Kidney (tissue), 14 donors: Measurements from ENCODE around the gene ME1. TPM values are rescaled to one million over a fixed set of nuclear protein-coding genes. Genes with fewer than 3 reads are reported as not detected.

Source experiments
- DNase-seq, 5 donors: peaks; one replicate each; pipeline ENCODE4 v3.0.0-alpha.2; 2013 to 2020
- FAIRE-seq: peaks from 2 replicates; lab custom pipeline; 2012; peaks lifted over from hg19 to GRCh38; lab: Jason Lieb, UNC
- H3K27ac ChIP-seq, 2 donors: one replicate each; pipeline ENCODE4 v1.7.0; 2013; ENCODE audit warnings: low read depth in 2 of 2, low read length in 2 of 2, inconsistent platforms in 1 of 2
- H3K27me3 ChIP-seq: one replicate; pipeline ENCODE4 v1.7.1; 2013; ENCODE audit warnings: low read length, inconsistent platforms; ENCODE audit not compliant: control insufficient read depth, insufficient read depth
- H3K36me3 ChIP-seq, 3 donors: one replicate each; pipeline versions ENCODE4 v1.7.0 to v1.7.1; 2013; ENCODE audit warnings: low read length in 3 of 3, control low read depth in 1 of 3, inconsistent platforms in 1 of 3; ENCODE audit not compliant: insufficient read depth in 3 of 3, control insufficient read depth in 2 of 3
- H3K4me1 ChIP-seq, 3 donors: one replicate each; pipeline versions ENCODE4 v1.7.0 to v1.7.1; 2013; ENCODE audit warnings: low read length in 3 of 3, inconsistent platforms in 1 of 3, low read depth in 1 of 3; ENCODE audit not compliant: control insufficient read depth in 2 of 3, insufficient read depth in 2 of 3
- H3K4me3 ChIP-seq, 3 donors: one replicate each; pipeline versions ENCODE4 v1.7.0 to v1.8.1; 2013; ENCODE audit warnings: low read length in 3 of 3, control low read depth in 1 of 3, inconsistent platforms in 1 of 3
- H3K9ac ChIP-seq, 3 donors: one replicate each; pipeline versions ENCODE4 v1.7.0 to v1.7.1; 2013; ENCODE audit warnings: low read length in 3 of 3, control low read depth in 1 of 3, inconsistent platforms in 1 of 3
- H3K9me3 ChIP-seq, 3 donors: one replicate each; pipeline versions ENCODE4 v1.7.0 to v1.7.1; 2013; ENCODE audit warnings: low read length in 3 of 3, control low read depth in 1 of 3, inconsistent platforms in 1 of 3; ENCODE audit not compliant: control insufficient read depth in 2 of 3, insufficient read depth in 1 of 3
- intact Hi-C: fragments of 100-400 bp; cut with DNase I; formaldehyde crosslinking; loops from one replicate; pipeline ENCODE4 v1.11.1; 2022
- polyA plus RNA-seq: library from polyadenylated mRNA; stranded (reverse); fragments of 350-450 nt; fragmentation: Illumina TruSeq; extraction: RNeasy Lipid Tissue Mini Kit (QIAGEN cat#74804); gene quantifications from one replicate; pipeline ENCODE4 v1.2.3, GENCODE V29; 2014; ENCODE audit warnings: low read depth, low replicate concordance; ENCODE audit not compliant: insufficient read depth
- total RNA-seq: library from RNA; stranded (reverse); fragmentation: NEBNext Ultra II Directional; extraction: Animal tissue kit (Norgen Biotek cat#: 25700); gene quantifications from one replicate; pipeline ENCODE4 v1.2.1, GENCODE V29; 2021
- TF ChIP-seq, protein P1 (sequence below): IDR thresholded peaks from 3 replicates; pipeline ENCODE4 v1.5.1; 2012; ENCODE audit warnings: mild to moderate bottlenecking, moderate library complexity, borderline replicate concordance; ENCODE audit not compliant: insufficient read depth; ENCODE audit errors: extremely low read depth
- donor health status: control.
- donor health status: control.
- donor health status: control.
- donor health status: control.
- donor health status: control.
- donor health status: DM: yes; HTN: yes; CAD: no.
- donor health status: Normal renal cell carcinoma (clear cell type).

ME1 gene
- total and polyA plus RNA-seq, 2 donors from 2014 or later, result 3.3 to 5.5 TPM

DNA sequence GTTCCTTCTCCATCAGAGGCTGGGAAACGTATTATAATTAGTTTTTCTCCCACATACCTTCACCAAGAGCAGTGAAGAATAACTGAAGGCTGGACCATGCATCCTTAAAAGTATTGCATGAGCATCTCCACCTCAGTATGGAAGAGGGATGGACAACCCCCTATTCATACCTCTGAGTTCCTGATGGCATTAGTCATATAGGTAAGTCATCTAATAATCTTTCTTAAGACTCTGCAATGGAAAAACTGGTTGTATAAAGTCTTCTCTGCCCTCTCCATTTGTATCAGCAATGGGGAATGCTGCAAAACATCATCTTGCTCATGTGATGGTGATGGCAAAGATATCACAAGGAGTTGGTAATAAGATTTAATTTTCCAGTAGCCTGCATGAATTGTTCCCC, 262.3 kb downstream of the ME1 start:
- DNase-seq (no peak), FAIRE-seq (no peak)
- intact Hi-C loops, result no loop called here
- Histone ChIP-seq H3K4me1 (no peaks in the 10 kb centered on the region), H3K9me3 (no peaks in the 10 kb centered on the region), H3K27me3 (no peaks in the 10 kb centered on the region), H3K36me3 (peaks cover 14 to 57% (median 34%) of the 10 kb centered on the region in 3 donors), H3K27ac (no peak overlapping the region), H3K4me3 (no peak overlapping the region), H3K9ac (no peak overlapping the region)
- TF ChIP-seq, protein P1, sequence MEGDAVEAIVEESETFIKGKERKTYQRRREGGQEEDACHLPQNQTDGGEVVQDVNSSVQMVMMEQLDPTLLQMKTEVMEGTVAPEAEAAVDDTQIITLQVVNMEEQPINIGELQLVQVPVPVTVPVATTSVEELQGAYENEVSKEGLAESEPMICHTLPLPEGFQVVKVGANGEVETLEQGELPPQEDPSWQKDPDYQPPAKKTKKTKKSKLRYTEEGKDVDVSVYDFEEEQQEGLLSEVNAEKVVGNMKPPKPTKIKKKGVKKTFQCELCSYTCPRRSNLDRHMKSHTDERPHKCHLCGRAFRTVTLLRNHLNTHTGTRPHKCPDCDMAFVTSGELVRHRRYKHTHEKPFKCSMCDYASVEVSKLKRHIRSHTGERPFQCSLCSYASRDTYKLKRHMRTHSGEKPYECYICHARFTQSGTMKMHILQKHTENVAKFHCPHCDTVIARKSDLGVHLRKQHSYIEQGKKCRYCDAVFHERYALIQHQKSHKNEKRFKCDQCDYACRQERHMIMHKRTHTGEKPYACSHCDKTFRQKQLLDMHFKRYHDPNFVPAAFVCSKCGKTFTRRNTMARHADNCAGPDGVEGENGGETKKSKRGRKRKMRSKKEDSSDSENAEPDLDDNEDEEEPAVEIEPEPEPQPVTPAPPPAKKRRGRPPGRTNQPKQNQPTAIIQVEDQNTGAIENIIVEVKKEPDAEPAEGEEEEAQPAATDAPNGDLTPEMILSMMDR, result no peak

DNA sequence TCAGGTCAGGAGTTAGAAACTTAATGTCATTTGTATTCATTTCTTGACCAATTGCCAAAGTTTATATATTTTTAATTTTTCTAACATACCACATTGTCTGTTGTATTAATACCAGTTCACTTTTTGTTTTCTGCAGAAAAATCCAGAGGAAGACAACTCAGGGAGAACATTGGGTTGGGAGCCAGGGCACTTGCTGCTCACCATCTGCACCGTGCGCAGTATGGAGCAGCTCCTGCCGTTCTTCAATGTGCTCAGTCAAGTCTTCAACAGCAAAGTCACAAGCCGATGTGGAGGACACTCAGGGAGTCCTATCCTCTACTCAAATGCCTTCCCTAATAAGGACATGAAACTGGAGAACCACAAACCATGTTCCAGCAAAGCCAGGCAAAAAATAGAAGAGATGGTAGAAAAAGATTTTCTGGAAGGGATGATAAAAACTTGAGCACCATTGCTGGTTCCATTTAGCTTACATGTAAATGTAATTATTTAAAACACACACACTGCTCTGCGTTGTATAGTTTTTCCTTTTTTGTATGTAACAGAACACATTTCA, 263.0 kb downstream of the ME1 start:
- no peak overlapping the region for H3K9ac ChIP-seq
- DNase-seq, result no peak
- TF ChIP-seq, protein P1, result no peak
- no peaks in the 10 kb centered on the region for H3K4me1 ChIP-seq
- peaks cover 8 to 50% (median 31%) of the 10 kb centered on the region in 3 donors for H3K36me3 ChIP-seq
- FAIRE-seq, result no peak
- intact Hi-C loops, result no loop called here
- no peaks in the 10 kb centered on the region for H3K9me3 ChIP-seq
- H3K4me3 ChIP-seq, result no peak overlapping the region
- H3K27ac ChIP-seq, result no peak overlapping the region
- H3K27me3 ChIP-seq, result no peaks in the 10 kb centered on the region

Other genes with a start within 250 kb of the ME1 start
- gene PGM3, start 237.8 kb downstream of the ME1 start, total RNA-seq, result 31.8 TPM
- 10.3 TPM for gene PGM3, start 237.8 kb downstream of the ME1 start, polyA plus RNA-seq
- gene RWDD2A, start 237.7 kb downstream of the ME1 start, total RNA-seq, result 4.0 TPM
- 5.5 TPM for gene RWDD2A, start 237.7 kb downstream of the ME1 start, polyA plus RNA-seq
- gene PRSS35, start 81.5 kb upstream of the ME1 start, total RNA-seq, result 0.66 TPM
- 2.0 TPM for gene PRSS35, start 81.5 kb upstream of the ME1 start, polyA plus RNA-seq